ENCODE measurements around the gene CTPS1.

DNA sequence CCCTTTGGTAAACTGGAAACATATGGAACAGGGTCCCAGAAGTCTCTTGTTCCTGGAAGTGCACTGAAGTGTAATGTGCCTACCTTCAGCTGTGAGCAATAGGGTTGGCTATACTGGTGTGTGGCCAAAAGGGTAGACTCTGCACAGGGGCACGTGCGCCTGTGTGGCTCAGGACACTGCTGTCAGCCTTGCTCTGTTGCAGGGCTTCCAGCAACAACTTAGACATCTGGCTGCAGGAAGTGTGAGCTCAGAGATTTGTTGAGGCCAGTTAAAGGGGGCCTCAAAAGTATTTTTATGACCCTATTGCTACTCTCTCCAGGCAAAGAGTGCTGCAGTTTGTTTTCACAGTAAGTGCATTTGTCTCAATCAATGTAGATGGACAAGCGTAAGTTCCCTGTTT lies 7.5 kb downstream of the CTPS1 start:
- no peak for TF ChIP-seq CTCF (IDR thresholded peaks at IDR 0.05 in 4 of 5, conservative IDR thresholded peaks at IDR 0.05 in 1 of 5)
- TF ChIP-seq POLR2A (IDR thresholded peaks at IDR 0.05), result no peak

Data from gastrocnemius medialis (tissue), 4 donors.